Suprapubic skin (tissue), 4 donors: Measurements from ENCODE around the gene MPV17L. TPM values are rescaled to one million over a fixed set of nuclear protein-coding genes. Genes with fewer than 3 reads are reported as not detected.
"Not testable (repeated sequence)": the region's sequence is repeated elsewhere in the genome, so short reads cannot be mapped to it uniquely, and the experiment has no call there.

Source experiments
- DNase-seq, 2 donors: peaks; one replicate each; pipeline ENCODE4 v3.0.0-alpha.2; 2019; ENCODE audit warnings: low spot score in 2 of 2
- H3K27ac ChIP-seq: fragments of 200-600 bp; sonication (generic); one replicate; pipeline ENCODE4 v1.5.1; 2019
- H3K27me3 ChIP-seq: fragments of 200-600 bp; sonication (generic); one replicate; pipeline ENCODE4 v1.5.1; 2019
- H3K36me3 ChIP-seq: fragments of 200-600 bp; sonication (generic); one replicate; pipeline ENCODE4 v1.5.1; 2019
- H3K4me1 ChIP-seq: fragments of 200-600 bp; sonication (generic); one replicate; pipeline ENCODE4 v1.5.1; 2019
- H3K4me3 ChIP-seq: fragments of 200-600 bp; sonication (generic); one replicate; pipeline ENCODE4 v1.5.1; 2019; ENCODE audit warnings: mild to moderate bottlenecking
- H3K9me3 ChIP-seq: fragments of 200-600 bp; sonication (generic); one replicate; pipeline ENCODE4 v1.5.1; 2019
- CTCF ChIP-seq, 2 donors: fragments of 200-600 bp in 1 of 2; fragments of 450-650 bp in 1 of 2; sonication (generic) in 1 of 2; IDR thresholded peaks; one replicate each; pipeline ENCODE4 v1.5.1; 2016 to 2019; ENCODE audit warnings: antibody characterized with exemption in 2 of 2, mild to moderate bottlenecking in 1 of 2, moderate library complexity in 1 of 2
- EP300 ChIP-seq: sonication (generic); formaldehyde crosslinking; IDR thresholded peaks from one replicate; pipeline ENCODE4 v1.6.1; 2017; ENCODE audit warnings: antibody characterized with exemption
- POLR2A ChIP-seq, 2 donors: fragments of 450-650 bp; IDR thresholded peaks; one replicate each; pipeline ENCODE4 v1.6.1; 2017; ENCODE audit warnings: antibody characterized with exemption in 2 of 2, mild to moderate bottlenecking in 2 of 2, moderate library complexity in 2 of 2
- POLR2AphosphoS5 ChIP-seq, 3 donors: sonication (generic); formaldehyde crosslinking; IDR thresholded peaks; one replicate each; pipeline ENCODE4 v1.6.1; 2017; ENCODE audit warnings: antibody characterized with exemption in 3 of 3
- WGBS: methylation state at CpG from one replicate; pipeline ENCODE4 v1.1.5; 2018; 5-methylcytosine and 5-hydroxymethylcytosine counted together
- total RNA-seq, 4 donors: library from RNA; depleted of rRNA; stranded (reverse); fragments of >200 nt; gene quantifications; one replicate each; pipeline ENCODE4 v1.1.0, GENCODE V29; 2016

MPV17L gene
- total RNA-seq, 4 donors from 2014 or later, result 3.9 to 15.8 (median 11.0) TPM

GRCh38 chr16:15396948-15397594 lies 1.5 kb downstream of the MPV17L start:
- no peak overlapping the region for H3K4me3 ChIP-seq
- no peak for TF ChIP-seq POLR2AphosphoS5 (IDR thresholded peaks at IDR 0.05)
- H3K4me1 ChIP-seq, result peaks cover 11% of the 10 kb centered on the region
- no peaks in the 10 kb centered on the region for H3K9me3 ChIP-seq
- 93% methylated on average over 11 of the region's 11 CpGs for WGBS
- H3K27ac ChIP-seq, result peak overlapping the region; percentile 67
- H3K36me3 ChIP-seq, result no peaks in the 10 kb centered on the region
- no peaks in the 10 kb centered on the region for H3K27me3 ChIP-seq
- DNase-seq, result no peak

DNA sequence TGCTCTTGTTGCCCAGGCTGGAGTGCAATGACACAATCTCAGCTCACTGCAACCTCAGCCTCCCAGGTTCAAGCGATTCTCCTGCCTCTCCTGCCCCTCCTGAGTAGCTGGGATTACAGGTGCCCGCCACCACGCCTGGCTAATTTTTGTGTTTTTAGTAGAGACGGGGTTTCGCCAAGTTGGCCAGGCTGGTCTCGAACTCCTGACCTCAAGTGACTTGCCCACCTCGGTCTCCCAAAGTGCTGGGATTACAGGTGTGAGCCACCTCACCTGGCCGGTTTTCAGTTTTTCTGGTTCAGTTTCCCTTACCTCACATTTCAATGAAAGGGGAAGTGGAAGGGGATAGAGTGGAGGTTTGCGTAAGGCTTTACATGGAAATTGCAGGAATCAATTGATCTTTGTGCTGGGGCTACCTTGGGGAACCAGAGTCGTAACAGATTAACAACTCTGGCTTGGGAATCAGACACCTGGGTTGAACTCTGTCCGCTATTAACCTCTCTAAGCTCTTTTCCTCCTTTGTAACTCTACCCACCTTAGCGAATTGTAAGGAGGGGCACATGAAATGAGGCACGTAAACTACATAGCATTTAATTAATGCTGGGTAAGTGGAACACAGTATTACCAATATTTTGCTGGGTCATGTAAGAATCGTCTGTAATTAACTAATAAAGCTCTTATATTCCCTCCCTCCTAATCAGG lies 3.2 kb downstream of the MPV17L start:
- DNase-seq, result no peak
- no peaks in the 10 kb centered on the region for H3K9me3 ChIP-seq
- no peaks in the 10 kb centered on the region for H3K27me3 ChIP-seq
- H3K4me1 ChIP-seq, result peaks cover 16% of the 10 kb centered on the region
- H3K4me3 ChIP-seq, result no peak overlapping the region
- peak overlapping the region; percentile 14 for H3K27ac ChIP-seq
- no peaks in the 10 kb centered on the region for H3K36me3 ChIP-seq
- no peak for TF ChIP-seq POLR2AphosphoS5 (IDR thresholded peaks at IDR 0.05)
- TF ChIP-seq POLR2A (IDR thresholded peaks at IDR 0.05), result no peak
- no peak for TF ChIP-seq EP300
- TF ChIP-seq CTCF (IDR thresholded peaks at IDR 0.05), result no peak
- WGBS, result 76% methylated on average over 14 of the region's 14 CpGs

DNA sequence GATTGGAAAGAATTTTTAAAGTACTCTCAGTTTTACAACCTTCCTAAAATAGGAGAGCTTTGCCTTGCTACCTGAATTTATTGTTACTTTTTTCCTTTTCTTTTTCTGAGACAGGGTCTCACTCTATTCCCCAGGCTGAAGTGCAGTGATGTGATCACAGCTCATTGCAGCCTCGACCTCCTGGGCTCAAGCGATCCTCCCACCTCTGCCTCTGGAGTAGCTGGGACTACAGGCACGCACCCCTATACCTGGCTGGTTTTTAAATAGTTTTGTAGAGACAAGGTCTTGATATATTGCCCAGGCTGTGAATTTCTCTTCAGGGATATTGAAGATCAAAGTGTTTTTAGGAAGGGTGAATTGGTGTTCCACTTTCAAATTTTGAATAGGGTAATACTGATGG lies 3.8 kb downstream of the MPV17L start:
- DNase-seq, result no peak
- peak overlapping the region; percentile 14 for H3K27ac ChIP-seq
- no peak for TF ChIP-seq EP300
- no peak for TF ChIP-seq CTCF (IDR thresholded peaks at IDR 0.05)
- no peak for TF ChIP-seq POLR2A (IDR thresholded peaks at IDR 0.05)
- no peak for TF ChIP-seq POLR2AphosphoS5 (IDR thresholded peaks at IDR 0.05)
- H3K27me3 ChIP-seq, result no peaks in the 10 kb centered on the region
- H3K4me1 ChIP-seq, result peaks cover 21% of the 10 kb centered on the region
- H3K4me3 ChIP-seq, result no peak overlapping the region
- H3K9me3 ChIP-seq, result no peaks in the 10 kb centered on the region
- WGBS, result 86% methylated on average over 3 of the region's 3 CpGs
- H3K36me3 ChIP-seq, result no peaks in the 10 kb centered on the region

GRCh38 chr16:15400314-15400713 lies 4.8 kb downstream of the MPV17L start:
- not testable (repeated sequence) for H3K36me3 ChIP-seq, H3K9me3 ChIP-seq, H3K27ac ChIP-seq, DNase-seq, H3K4me3 ChIP-seq, H3K27me3 ChIP-seq
- WGBS, result 95% methylated on average over 6 of the region's 6 CpGs
- peaks cover 25% of the 10 kb centered on the region for H3K4me1 ChIP-seq

GRCh38 chr16:15401972-15402371 lies 6.4 kb downstream of the MPV17L start:
- no peak for DNase-seq
- WGBS, result 89% methylated on average over 3 of the region's 3 CpGs
- no peak for TF ChIP-seq POLR2A (IDR thresholded peaks at IDR 0.05)
- TF ChIP-seq POLR2AphosphoS5 (IDR thresholded peaks at IDR 0.05), result no peak
- no peak for TF ChIP-seq CTCF (IDR thresholded peaks at IDR 0.05)
- no peak for TF ChIP-seq EP300
- no peaks in the 10 kb centered on the region for H3K27me3 ChIP-seq
- H3K4me3 ChIP-seq, result no peak overlapping the region
- H3K4me1 ChIP-seq, result peaks cover 15% of the 10 kb centered on the region
- H3K9me3 ChIP-seq, result no peaks in the 10 kb centered on the region
- no peak overlapping the region for H3K27ac ChIP-seq
- no peaks in the 10 kb centered on the region for H3K36me3 ChIP-seq

GRCh38 chr16:15403392-15403995 lies 7.9 kb downstream of the MPV17L start:
- H3K27ac ChIP-seq, result peak overlapping the region; percentile 54
- DNase-seq, result no peak
- 83% methylated on average over 9 of the region's 9 CpGs for WGBS

DNA sequence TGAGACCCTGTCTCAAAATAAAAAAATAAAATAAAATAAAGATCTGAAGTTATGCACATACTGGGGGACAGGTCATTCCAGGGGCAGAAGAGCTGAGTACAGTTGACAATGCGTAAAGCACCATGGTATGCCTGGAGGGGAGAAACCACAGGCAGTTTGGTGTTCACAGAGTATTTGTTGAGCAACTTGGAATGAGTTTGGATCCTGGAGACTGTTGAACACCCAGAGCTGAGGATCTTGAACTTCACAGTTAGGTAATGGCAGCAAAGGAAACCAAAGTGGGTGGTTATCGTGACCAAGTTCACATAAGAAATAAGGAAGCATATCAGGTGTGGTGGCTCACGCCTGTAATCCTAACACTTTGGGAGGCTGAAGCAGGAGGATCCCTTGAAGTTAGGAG lies 8.5 kb downstream of the MPV17L start:
- Histone ChIP-seq H3K4me1 (peaks cover 15% of the 10 kb centered on the region), H3K27ac (peak overlapping the region; percentile 54)
- not testable (repeated sequence) for H3K4me3 ChIP-seq, H3K27me3 ChIP-seq, DNase-seq, H3K9me3 ChIP-seq, H3K36me3 ChIP-seq
- WGBS, result 87% methylated on average over 3 of the region's 3 CpGs

More at GRCh38 chr16:15403392-15403995, 7.9 kb downstream of the MPV17L start:
- TF ChIP-seq POLR2AphosphoS5 (IDR thresholded peaks at IDR 0.05) (no peak), POLR2A (IDR thresholded peaks at IDR 0.05) (no peak), CTCF (IDR thresholded peaks at IDR 0.05) (no peak), EP300 (no peak)
- H3K9me3 ChIP-seq, result no peaks in the 10 kb centered on the region
- H3K36me3 ChIP-seq, result no peaks in the 10 kb centered on the region
- H3K4me1 ChIP-seq, result peaks cover 15% of the 10 kb centered on the region
- no peaks in the 10 kb centered on the region for H3K27me3 ChIP-seq
- H3K4me3 ChIP-seq, result no peak overlapping the region
